Body of pancreas (tissue), 4 donors: Measurements from ENCODE around the gene TMEM9.

ENCODE experiments used
- CTCF ChIP-seq, 7 experiments: fragments of 450-650 bp in 4 of 7; fragments of 200-600 bp in 3 of 7; sonication (generic) in 3 of 7; IDR thresholded peaks; one replicate each; pipeline ENCODE4 v1.5.1; 2016 to 2019; ENCODE audit warnings: antibody characterized with exemption in 7 of 7
- POLR2A ChIP-seq, 3 donors: fragments of 450-650 bp; IDR thresholded peaks; one replicate each; pipeline ENCODE4 v1.6.1; 2016; ENCODE audit warnings: antibody characterized with exemption in 3 of 3, mild to moderate bottlenecking in 2 of 3

- TF ChIP-seq CTCF (IDR thresholded peaks at IDR 0.05) (no peak), POLR2A (IDR thresholded peaks at IDR 0.05) (no peak)
Measured at GRCh38 chr1:201181323-201181722, 27.0 kb upstream of the TMEM9 start.
